ENCODE results near the gene TNNC1. TPM values are rescaled to one million over a fixed set of nuclear protein-coding genes. Genes with fewer than 3 reads are reported as not detected.

Gene TNNC1
- total and polyA plus RNA-seq, 2 of the 13 experiments (the other 11 are each of a cell fraction or from before 2014, with no cell fraction given), result 11.8 to 36.4 TPM

GRCh38 chr3:52468336-52468735 lies 14.5 kb upstream of the TNNC1 start:
- in situ Hi-C loops (cut with HindIII; ENCODE audit: extremely low pct_ligation_motif_present, low pct_unique_long_range_greater_than_20kb) (no loop called here), intact Hi-C loops (cut with micrococcal nuclease; ENCODE audit: unreplicated experiment) (no loop called here)
- WGBS (ENCODE audit: low lambda C conversion rate), result 89% methylated on average over 9 of the region's 9 CpGs
- peaks cover 1% of the 10 kb centered on the region for H3K79me2 ChIP-seq (ENCODE audit: insufficient read depth, low read length)
- no TSS peak for BruUV-seq (replicated peaks)
- DNase-seq (ENCODE audit: low spot score), result no peak
- no peaks in the 10 kb centered on the region for H3K27me3 ChIP-seq (ENCODE audit: control insufficient read depth in 1 of 2, insufficient read depth in 2 of 2, low read length in 2 of 2)
- CTCF ChIA-PET (ENCODE audit: low intra/inter-chr PET ratio, low total read pairs), result no interaction called here
- TF ChIP-seq PRDM15 (CRISPR knock-in tag; IDR thresholded peaks at IDR 0.05), result no peak
- no peak for TF ChIP-seq ZNF580 (CRISPR knock-in tag; IDR thresholded peaks at IDR 0.05; ENCODE audit: borderline replicate concordance, low read depth)
- TF ChIP-seq HMG20A (CRISPR knock-in tag; IDR thresholded peaks at IDR 0.05; ENCODE audit: borderline replicate concordance), result no peak
- TF ChIP-seq GZF1 (CRISPR knock-in tag; IDR thresholded peaks at IDR 0.05), result no peak
- TF ChIP-seq ZBTB39 (CRISPR knock-in tag; IDR thresholded peaks at IDR 0.05), result no peak
- TF ChIP-seq THYN1 (CRISPR knock-in tag; IDR thresholded peaks at IDR 0.05; ENCODE audit: borderline replicate concordance, low read depth), result no peak
- TF ChIP-seq JARID2 (CRISPR knock-in tag; IDR thresholded peaks at IDR 0.05; ENCODE audit: insufficient replicate concordance), result no peak
- 0 out of 2 replicates have a peak, but pooled peaks cover 4% of the 10 kb centered on the region for H4K20me1 ChIP-seq (ENCODE audit: insufficient read depth, low read length)
- no peak for FAIRE-seq
- no peak overlapping the region for H3K4me2 ChIP-seq (ENCODE audit: low read depth, low read length)
- no peak overlapping the region for H3K9ac ChIP-seq (ENCODE audit: insufficient read depth, low read depth, low read length)
- H3K4me3 ChIP-seq (replicated peaks in 1 of 3; ENCODE audit: insufficient read depth in 1 of 3, low read depth in 2 of 3, low read length in 3 of 3), result no peak overlapping the region
- H3K9me3 ChIP-seq (ENCODE audit: low read length), result no peaks in the 10 kb centered on the region
- POLR2A ChIA-PET, result no interaction called here
- no peak overlapping the region for H3K27ac ChIP-seq (ENCODE audit: extremely low read length, insufficient read depth, low read length)
- H3K36me3 ChIP-seq (replicated peaks in 1 of 2; ENCODE audit: control insufficient read depth in 1 of 2, insufficient read depth in 2 of 2, low read length in 2 of 2), result peaks cover 13 to 42% of the 10 kb centered on the region in 2 experiments
- peaks cover 9% of the 10 kb centered on the region; the same call in 1 of the 2 replicates for H3K4me1 ChIP-seq (ENCODE audit: insufficient read depth, low read length)
- H2AFZ ChIP-seq (ENCODE audit: low read length), result no peak overlapping the region
- ATAC-seq, result no peak

All from HepG2 (cell line).